Keratinocyte (primary cell): ENCODE data around the gene STARD3. TPM values are rescaled to one million over a fixed set of nuclear protein-coding genes. Genes with fewer than 3 reads are reported as not detected.

Source experiments
- DNase-seq: peaks from one replicate; pipeline ENCODE4 v3.0.0-alpha.2; 2011; ENCODE audit warnings: low read depth, missing footprints, low spot score
- FAIRE-seq: peaks from 2 replicates; lab custom pipeline; 2011; peaks lifted over from hg19 to GRCh38; lab: Jason Lieb, UNC
- H2AFZ ChIP-seq: 2 replicates; pipeline ENCODE4 v1.6.0; 2012; ENCODE audit warnings: low read length, control low read depth, inconsistent platforms; ENCODE audit not compliant: control insufficient read depth
- H3K27ac ChIP-seq: 2 replicates; pipeline ENCODE4 v1.5.1; 2011; ENCODE audit warnings: low read length; ENCODE audit not compliant: control insufficient read depth, insufficient read depth
- H3K27me3 ChIP-seq: 3 replicates; pipeline ENCODE4 v1.6.0; 2011; ENCODE audit warnings: low read length; ENCODE audit not compliant: control insufficient read depth, insufficient read depth; ENCODE audit errors: extremely low read depth
- H3K36me3 ChIP-seq, 2 experiments: 2 replicates in 1 of 2; 3 replicates in 1 of 2; pipeline ENCODE4 v1.5.1; 2011; ENCODE audit warnings: low read length in 2 of 2, mild to moderate bottlenecking in 1 of 2; ENCODE audit not compliant: control insufficient read depth in 2 of 2, insufficient read depth in 2 of 2; ENCODE audit errors: extremely low read depth in 1 of 2
- H3K4me1 ChIP-seq: 3 replicates; pipeline ENCODE4 v1.5.1; 2011; ENCODE audit warnings: low read length; ENCODE audit not compliant: control insufficient read depth, insufficient read depth; ENCODE audit errors: extremely low read depth
- H3K4me2 ChIP-seq: 3 replicates; pipeline ENCODE4 v1.6.0; 2011; ENCODE audit warnings: low read depth, low read length; ENCODE audit not compliant: control insufficient read depth, insufficient read depth; ENCODE audit errors: extremely low read depth
- H3K4me3 ChIP-seq, 3 experiments: fragments of 200-600 bp in 1 of 3; sonication (generic) in 1 of 3; 2 replicates in 2 of 3; 3 replicates in 1 of 3; pipeline ENCODE4 v1.5.1; 2011 to 2016; ENCODE audit warnings: low read length in 3 of 3, mild to moderate bottlenecking in 3 of 3, control low read depth in 2 of 3, inconsistent platforms in 1 of 3, low read depth in 1 of 3, mixed read lengths in 1 of 3, mixed run types in 1 of 3, moderate library complexity in 1 of 3; ENCODE audit not compliant: control insufficient read depth in 2 of 3, insufficient read depth in 2 of 3; ENCODE audit errors: extremely low read depth in 1 of 3
- H3K79me2 ChIP-seq: 2 replicates; pipeline ENCODE4 v1.6.0; 2012; ENCODE audit warnings: low read length; ENCODE audit not compliant: control insufficient read depth, insufficient read depth
- H3K9ac ChIP-seq: 3 replicates; pipeline ENCODE4 v1.6.0; 2011; ENCODE audit warnings: low read length; ENCODE audit not compliant: control insufficient read depth, insufficient read depth; ENCODE audit errors: extremely low read depth
- H3K9me1 ChIP-seq: 3 replicates; pipeline ENCODE4 v1.6.0; 2011; ENCODE audit warnings: low read length; ENCODE audit not compliant: control insufficient read depth, insufficient read depth; ENCODE audit errors: extremely low read depth
- H3K9me3 ChIP-seq: 2 replicates; pipeline ENCODE4 v1.5.1; 2012; ENCODE audit warnings: low read depth, low read length; ENCODE audit not compliant: control insufficient read depth
- H4K20me1 ChIP-seq: 3 replicates; pipeline ENCODE4 v1.6.0; 2011; ENCODE audit warnings: low read length; ENCODE audit not compliant: control insufficient read depth, insufficient read depth; ENCODE audit errors: extremely low read depth
- EZH2 ChIP-seq: IDR thresholded peaks from one replicate; pipeline ENCODE4 v1.6.1; 2012; ENCODE audit warnings: inconsistent platforms, mild to moderate bottlenecking, low read length, moderate library complexity
- dilution Hi-C: fragments of 300-500 bp; cut with MboI; formaldehyde crosslinking; loops from one replicate; pipeline ENCODE4 v1.7.0; 2020; ENCODE audit warnings: low sequenced_read_pairs; ENCODE audit not compliant: extremely low pct_ligation_motif_present
- polyA plus RNA-seq, 5 experiments: library from polyadenylated mRNA; depleted of rRNA in 3 of 5; stranded (reverse) in 3 of 5; stranded (forward) in 1 of 5; unstranded in 1 of 5; fragments of >200 nt; gene quantifications; 1 replicate in 1 of 5; 2 replicates in 3 of 5; 3 replicates in 1 of 5; pipeline versions ENCODE4 v1.2.1 to v1.2.3, GENCODE V29; 2011 to 2012; ENCODE audit warnings: missing spikeins in 2 of 5, low read depth in 1 of 5, low replicate concordance in 1 of 5
- TF ChIP-seq, protein P1 (sequence below), 3 experiments: IDR thresholded peaks in 1 of 3; conservative IDR thresholded peaks in 1 of 3; optimal IDR thresholded peaks in 1 of 3; 2 replicates in 2 of 3; 3 replicates in 1 of 3; pipeline versions ENCODE3 to v1.5.1; 2011; ENCODE audit warnings: low read length in 3 of 3, mild to moderate bottlenecking in 3 of 3, moderate library complexity in 2 of 3, control low read depth in 1 of 3, inconsistent platforms in 1 of 3; ENCODE audit not compliant: insufficient read depth in 2 of 3; ENCODE audit errors: extremely low read depth in 1 of 3

Gene STARD3
- polyA plus RNA-seq, 1 donor (not counting 4 experiments of a cell fraction or from before 2014, with no cell fraction given): 29.0 TPM

DNA sequence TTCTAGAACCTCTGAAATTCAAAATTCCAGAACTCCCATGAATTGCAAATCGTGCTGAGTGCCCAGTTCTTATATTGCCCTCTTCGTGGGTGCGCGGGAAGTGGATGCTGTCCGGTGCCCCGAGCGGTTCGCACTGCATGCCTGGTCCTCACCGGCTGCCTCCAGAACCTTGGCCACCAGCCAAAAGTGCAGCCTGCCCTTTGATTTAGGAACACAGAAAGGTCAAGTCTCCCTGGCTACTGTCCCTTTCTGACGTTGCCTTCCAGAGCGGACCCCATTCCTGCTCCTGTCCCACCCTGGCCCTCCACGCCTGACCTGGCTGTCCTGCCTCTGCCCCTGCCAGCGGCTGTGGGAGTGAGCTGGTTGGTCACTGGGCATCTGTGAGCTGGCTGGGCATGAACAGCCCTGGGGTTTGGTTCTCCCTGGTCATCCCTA lies 38.9 kb upstream of the STARD3 start:
- Histone ChIP-seq H3K27ac (no peak overlapping the region), H3K4me1 (peaks cover 9% of the 10 kb centered on the region), H2AFZ (no peak overlapping the region), H3K27me3 (peaks cover 93% of the 10 kb centered on the region), H3K4me2 (no peak overlapping the region), H3K36me3 (no peaks in the 10 kb centered on the region), H3K4me3 (no peak overlapping the region), H3K9me1 (no peaks in the 10 kb centered on the region), H3K9ac (no peak overlapping the region), H3K9me3 (no peaks in the 10 kb centered on the region), H3K79me2 (no peaks in the 10 kb centered on the region), H4K20me1 (peaks cover 6% of the 10 kb centered on the region)
- dilution Hi-C loops: no loop called here
- DNase-seq: no peak
- TF ChIP-seq, protein P1, sequence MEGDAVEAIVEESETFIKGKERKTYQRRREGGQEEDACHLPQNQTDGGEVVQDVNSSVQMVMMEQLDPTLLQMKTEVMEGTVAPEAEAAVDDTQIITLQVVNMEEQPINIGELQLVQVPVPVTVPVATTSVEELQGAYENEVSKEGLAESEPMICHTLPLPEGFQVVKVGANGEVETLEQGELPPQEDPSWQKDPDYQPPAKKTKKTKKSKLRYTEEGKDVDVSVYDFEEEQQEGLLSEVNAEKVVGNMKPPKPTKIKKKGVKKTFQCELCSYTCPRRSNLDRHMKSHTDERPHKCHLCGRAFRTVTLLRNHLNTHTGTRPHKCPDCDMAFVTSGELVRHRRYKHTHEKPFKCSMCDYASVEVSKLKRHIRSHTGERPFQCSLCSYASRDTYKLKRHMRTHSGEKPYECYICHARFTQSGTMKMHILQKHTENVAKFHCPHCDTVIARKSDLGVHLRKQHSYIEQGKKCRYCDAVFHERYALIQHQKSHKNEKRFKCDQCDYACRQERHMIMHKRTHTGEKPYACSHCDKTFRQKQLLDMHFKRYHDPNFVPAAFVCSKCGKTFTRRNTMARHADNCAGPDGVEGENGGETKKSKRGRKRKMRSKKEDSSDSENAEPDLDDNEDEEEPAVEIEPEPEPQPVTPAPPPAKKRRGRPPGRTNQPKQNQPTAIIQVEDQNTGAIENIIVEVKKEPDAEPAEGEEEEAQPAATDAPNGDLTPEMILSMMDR (optimal IDR thresholded peaks at IDR 0.05 in 1 of 3, IDR thresholded peaks at IDR 0.05 in 1 of 3, conservative IDR thresholded peaks at IDR 0.05 in 1 of 3; ENCODE audit: extremely low read depth in 1 of 3, insufficient read depth in 2 of 3, low read length in 3 of 3): no peak
- peak; percentile 84 for TF ChIP-seq EZH2
- no peak for FAIRE-seq

DNA sequence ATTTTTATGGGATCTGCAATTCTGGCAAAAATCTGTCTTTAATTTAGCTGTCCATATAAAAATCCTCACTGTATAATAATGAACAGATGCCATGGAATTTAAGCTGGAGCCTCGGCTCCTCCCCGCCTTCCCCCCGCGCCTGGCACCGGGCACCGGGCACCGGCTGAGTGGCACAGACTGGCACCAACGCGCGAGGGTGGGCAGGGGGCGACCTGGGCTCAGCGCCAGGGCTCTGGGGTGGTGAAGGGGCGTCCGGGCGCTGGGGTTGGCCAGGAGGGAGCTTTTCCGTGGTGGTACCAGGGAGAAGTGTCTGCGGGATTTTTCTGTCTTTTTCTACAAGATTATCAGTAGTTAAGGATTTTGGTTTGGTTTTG lies 38.3 kb upstream of the STARD3 start:
- no peak for TF ChIP-seq EZH2
- TF ChIP-seq, protein P1 (optimal IDR thresholded peaks at IDR 0.05 in 1 of 3, IDR thresholded peaks at IDR 0.05 in 1 of 3, conservative IDR thresholded peaks at IDR 0.05 in 1 of 3; ENCODE audit: extremely low read depth in 1 of 3, insufficient read depth in 2 of 3, low read length in 3 of 3): no peak
- Histone ChIP-seq H3K27me3 (peaks cover 87% of the 10 kb centered on the region), H3K27ac (no peak overlapping the region), H3K79me2 (no peaks in the 10 kb centered on the region), H3K9ac (no peak overlapping the region), H3K9me1 (no peaks in the 10 kb centered on the region), H3K4me1 (peaks cover 15% of the 10 kb centered on the region), H4K20me1 (peaks cover 6% of the 10 kb centered on the region), H2AFZ (no peak overlapping the region), H3K4me3 (peak overlapping the region in 1 of 3 experiments; percentile 12), H3K9me3 (no peaks in the 10 kb centered on the region), H3K4me2 (peak overlapping the region; percentile 62), H3K36me3 (no peaks in the 10 kb centered on the region)
- dilution Hi-C loops: no loop called here
- FAIRE-seq (no peak), DNase-seq (no peak)
